Measurements from ENCODE around the gene ERAL1.

ERAL1 gene

GRCh38 chr17:28879886-28880571, 25.2 kb downstream of the ERAL1 start:
- DNase-seq = no peak

GRCh38 chr17:28880572-28880945, 25.7 kb downstream of the ERAL1 start:
- no peak for DNase-seq

GRCh38 chr17:28881533-28882056, 26.8 kb downstream of the ERAL1 start:
- no peak for DNase-seq

GRCh38 chr17:28882154-28882895, 27.5 kb downstream of the ERAL1 start:
- DNase-seq = no peak

- DNase-seq = no peak
These were observed 29.3 kb downstream of the ERAL1 start for GRCh38 chr17:28883967-28884702.

- DNase-seq = no peak
These were observed 30.5 kb downstream of the ERAL1 start for GRCh38 chr17:28885363-28885762.

- DNase-seq = no peak
These were observed 31.1 kb downstream of the ERAL1 start for GRCh38 chr17:28885951-28886350.

- DNase-seq = no peak
These were observed 33.2 kb downstream of the ERAL1 start for GRCh38 chr17:28887871-28888471.

- no peak for DNase-seq
These were observed 34.0 kb downstream of the ERAL1 start for GRCh38 chr17:28888832-28889231.

GRCh38 chr17:28889996-28890395, 35.2 kb downstream of the ERAL1 start:
- DNase-seq = no peak

- no peak for DNase-seq
These were observed 36.4 kb downstream of the ERAL1 start for GRCh38 chr17:28891201-28891600.

- DNase-seq = no peak
These were observed 37.2 kb downstream of the ERAL1 start for GRCh38 chr17:28892024-28892423.

- DNase-seq = peak; percentile 14 to 16
These were observed 38.7 kb downstream of the ERAL1 start for GRCh38 chr17:28893248-28894183.

- DNase-seq = no peak
These were observed 41.1 kb downstream of the ERAL1 start for GRCh38 chr17:28895794-28896447.

- DNase-seq = no peak
These were observed 41.7 kb downstream of the ERAL1 start for GRCh38 chr17:28896491-28896883.

GRCh38 chr17:28896884-28897768, 42.3 kb downstream of the ERAL1 start, which contains the start of gene FLOT2:
FLOT2 (minus strand) TSS chr17:28897733; CDS start chr17:28897574, 159 bp downstream.
- peak in 1 of 2 experiments; percentile 48 for DNase-seq

- no peak for DNase-seq
These were observed 43.1 kb downstream of the ERAL1 start for GRCh38 chr17:28897769-28898526.

- no peak for DNase-seq
These were observed 43.7 kb downstream of the ERAL1 start for GRCh38 chr17:28898527-28898955.

- no peak for DNase-seq
These were observed 44.5 kb downstream of the ERAL1 start for GRCh38 chr17:28899212-28899815.

Data from Kasumi-1 (cell line).